Hematopoietic multipotent progenitor cell treated with erythropoietin and hydrocortisone succinate and interleukin-3 and kit ligand, for 17 days (in vitro differentiated cells): ENCODE measurements around the gene CPEB4.

ENCODE experiments used
- DNase-seq: peaks from one replicate; pipeline ENCODE4 v3.0.0-alpha.2; 2015; ENCODE audit warnings: low spot score

Gene CPEB4

GRCh38 chr5:173913686-173914321 lies 25.7 kb downstream of the CPEB4 start:
- no peak for DNase-seq

DNA sequence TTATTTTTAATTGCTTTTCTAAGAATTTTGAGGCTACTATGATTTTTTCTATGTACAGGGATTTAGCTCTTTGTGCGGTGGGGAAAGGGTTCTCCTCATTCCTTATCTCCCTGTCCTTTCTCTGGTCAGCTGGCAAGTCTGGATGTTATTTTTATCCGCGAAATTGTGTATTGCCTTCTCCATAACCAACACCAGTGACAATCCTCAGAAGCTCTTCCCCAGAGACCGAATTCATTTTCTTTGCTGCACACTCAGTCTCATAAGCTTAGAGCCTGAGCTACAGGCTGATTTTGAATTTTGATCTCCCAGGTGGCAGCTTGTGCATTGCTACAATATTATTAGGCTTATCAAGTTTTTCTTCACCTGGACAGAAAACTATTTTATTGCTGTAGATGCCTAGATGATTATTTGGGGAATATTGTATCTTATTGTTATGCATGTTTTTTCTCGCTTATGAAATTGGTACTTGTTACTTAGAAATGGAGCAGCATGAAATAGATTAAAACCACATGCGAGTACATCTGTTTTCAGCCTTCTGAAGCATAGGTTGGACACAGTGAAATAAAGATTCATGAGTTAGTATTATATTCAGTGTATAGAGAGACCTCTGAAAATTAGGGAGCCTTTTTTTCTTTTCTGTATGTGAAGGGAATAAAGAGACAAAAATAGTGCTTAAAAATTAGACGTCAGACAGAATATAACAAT lies 27.3 kb downstream of the CPEB4 start:
- DNase-seq, result no peak

- DNase-seq, result peak; percentile 44
Observed at GRCh38 chr5:173916233-173916632, 28.1 kb downstream of the CPEB4 start.

GRCh38 chr5:173917788-173918786 lies 29.9 kb downstream of the CPEB4 start:
- peak; percentile 80 for DNase-seq

DNA sequence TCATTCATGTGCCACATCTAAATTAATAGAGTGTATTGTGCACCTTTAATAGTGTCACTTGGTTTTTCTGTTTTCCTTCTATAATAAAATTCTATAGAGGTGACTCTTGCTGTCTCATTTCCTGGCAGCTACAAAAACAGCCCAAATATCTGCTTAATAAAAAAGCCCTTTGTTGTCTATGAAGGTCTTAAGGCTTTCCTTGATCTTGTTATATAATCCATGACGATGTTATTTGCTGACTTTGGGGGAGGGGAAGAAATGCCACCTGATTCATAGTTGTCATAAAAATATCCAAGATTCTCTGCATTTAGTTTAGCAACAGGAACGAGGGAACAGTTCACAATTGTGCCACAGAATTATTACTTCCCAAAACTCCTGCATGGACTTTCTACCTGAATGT lies 31.3 kb downstream of the CPEB4 start:
- peak; percentile 53 for DNase-seq

DNA sequence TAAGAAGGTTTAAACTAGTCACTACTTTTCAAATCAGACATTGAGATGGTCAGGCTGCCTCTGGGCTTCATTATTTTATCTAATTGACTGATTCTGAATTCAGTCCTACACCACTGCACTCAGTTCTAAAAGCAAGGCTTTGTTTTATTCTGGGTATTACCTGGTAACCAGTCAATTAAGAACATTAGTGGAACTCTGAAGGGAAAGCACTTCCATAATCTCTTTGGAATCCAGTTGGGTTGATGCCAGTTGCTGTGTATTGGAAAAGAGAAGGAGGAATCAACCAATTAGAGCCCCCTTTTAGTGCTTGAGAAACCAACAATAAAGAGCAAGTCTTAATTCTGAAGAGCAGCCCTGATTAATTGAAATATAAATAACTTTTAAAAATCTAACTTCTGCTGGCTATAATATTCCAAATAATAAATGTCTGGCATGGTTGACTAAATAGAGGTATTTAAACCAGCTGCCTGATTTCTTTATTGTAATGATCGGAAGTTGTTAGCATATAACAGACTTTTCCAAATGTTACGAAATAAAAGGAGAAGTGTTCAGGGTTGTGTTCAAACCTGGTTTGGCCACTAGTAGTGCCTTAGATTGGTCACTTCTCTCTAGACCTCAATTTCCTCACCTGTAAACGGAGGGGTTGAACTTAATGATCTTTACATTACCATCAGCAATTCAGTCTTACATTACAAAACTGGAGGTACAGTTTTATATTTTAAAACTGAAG lies 32.0 kb downstream of the CPEB4 start:
- peak; percentile 57 for DNase-seq

GRCh38 chr5:173920866-173921555 lies 32.9 kb downstream of the CPEB4 start:
- DNase-seq, result no peak

DNA sequence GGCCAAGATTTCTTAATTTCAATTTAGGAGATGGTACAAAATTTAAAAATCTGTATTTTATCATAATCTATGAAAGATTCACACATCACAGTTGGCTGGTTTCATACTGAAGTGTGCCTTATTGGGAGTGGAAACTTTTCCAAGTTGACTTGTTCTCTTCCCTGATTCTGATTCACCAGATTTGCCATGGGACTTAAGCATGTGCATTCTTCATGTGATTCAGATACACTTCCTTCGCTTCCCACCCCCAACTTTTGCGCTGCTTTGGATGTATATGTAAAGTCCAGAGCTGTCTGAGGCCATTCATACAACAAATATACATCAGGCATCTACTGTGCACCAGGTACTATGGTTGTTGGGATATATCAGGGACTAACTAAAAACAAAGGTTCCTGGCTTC lies 34.4 kb downstream of the CPEB4 start:
- DNase-seq, result no peak

- peak; percentile 60 for DNase-seq
Observed at GRCh38 chr5:173923218-173924095, 35.3 kb downstream of the CPEB4 start.

DNA sequence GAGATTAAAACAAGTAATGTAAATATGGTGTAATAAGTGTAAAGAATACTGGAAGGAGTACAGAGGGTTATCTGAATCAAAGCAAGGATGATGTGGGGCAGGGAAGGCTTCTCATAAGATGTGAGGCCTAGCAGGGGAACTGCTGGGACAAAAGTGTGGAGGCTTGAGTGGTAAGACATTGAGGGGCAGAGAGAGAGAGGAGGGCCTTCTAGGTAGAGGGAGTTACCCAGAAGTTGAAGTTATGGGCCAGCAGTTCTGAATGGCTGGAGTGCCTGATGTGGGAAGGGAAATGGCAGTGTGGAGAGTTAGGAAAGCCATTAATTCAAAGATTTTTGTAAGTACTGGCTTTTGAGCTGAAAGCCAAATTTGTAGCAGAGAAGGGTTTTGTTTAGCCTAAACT lies 36.8 kb downstream of the CPEB4 start:
- DNase-seq, result peak; percentile 49

DNA sequence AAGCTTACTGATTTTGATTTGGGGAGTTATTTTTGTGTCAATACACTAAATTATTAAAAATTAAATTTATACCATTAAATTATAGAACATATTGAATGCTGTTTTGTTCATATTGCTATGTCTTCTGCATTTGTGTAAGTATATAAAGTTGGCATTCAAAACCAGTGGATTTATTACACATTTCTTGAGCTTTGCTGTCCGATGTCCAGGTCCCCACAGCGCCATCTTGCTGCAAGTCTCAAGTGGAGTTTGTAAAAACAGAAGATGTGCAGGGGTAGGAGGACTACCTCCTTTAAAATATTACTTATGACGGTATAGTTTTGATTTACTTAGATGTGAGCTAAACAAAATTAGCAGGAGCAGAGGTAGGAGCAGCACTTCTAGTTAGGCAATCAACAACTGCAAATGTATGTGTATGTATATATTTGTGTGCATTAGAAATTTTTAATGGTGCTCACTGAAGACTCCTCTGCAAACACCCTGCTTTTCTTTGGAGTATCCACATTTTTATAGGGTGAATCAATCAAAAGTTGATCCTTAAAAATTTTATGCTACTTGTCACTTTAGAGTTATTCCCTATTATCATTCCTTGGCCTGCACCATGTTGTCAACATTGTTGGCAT lies 37.4 kb downstream of the CPEB4 start:
- peak; percentile 83 for DNase-seq

DNA sequence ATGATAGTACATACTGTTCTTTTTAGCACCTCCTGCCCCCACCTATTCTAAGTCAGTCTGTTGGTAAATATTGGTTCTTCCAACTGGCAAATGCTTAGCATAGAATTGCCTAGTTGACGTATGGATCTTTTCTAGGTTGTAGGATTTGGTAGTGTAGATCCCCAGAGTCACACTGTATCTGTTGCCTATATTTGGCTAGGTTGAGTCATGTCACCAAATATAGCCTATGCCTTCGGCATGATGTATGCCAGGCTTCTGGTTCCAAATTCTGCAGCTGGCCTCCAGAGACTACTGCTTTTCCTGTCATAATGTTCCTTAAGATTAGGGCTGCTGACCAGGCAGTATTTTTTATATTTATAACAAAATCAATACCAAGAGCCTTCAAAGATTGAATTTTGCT lies 38.2 kb downstream of the CPEB4 start:
- DNase-seq, result no peak

DNA sequence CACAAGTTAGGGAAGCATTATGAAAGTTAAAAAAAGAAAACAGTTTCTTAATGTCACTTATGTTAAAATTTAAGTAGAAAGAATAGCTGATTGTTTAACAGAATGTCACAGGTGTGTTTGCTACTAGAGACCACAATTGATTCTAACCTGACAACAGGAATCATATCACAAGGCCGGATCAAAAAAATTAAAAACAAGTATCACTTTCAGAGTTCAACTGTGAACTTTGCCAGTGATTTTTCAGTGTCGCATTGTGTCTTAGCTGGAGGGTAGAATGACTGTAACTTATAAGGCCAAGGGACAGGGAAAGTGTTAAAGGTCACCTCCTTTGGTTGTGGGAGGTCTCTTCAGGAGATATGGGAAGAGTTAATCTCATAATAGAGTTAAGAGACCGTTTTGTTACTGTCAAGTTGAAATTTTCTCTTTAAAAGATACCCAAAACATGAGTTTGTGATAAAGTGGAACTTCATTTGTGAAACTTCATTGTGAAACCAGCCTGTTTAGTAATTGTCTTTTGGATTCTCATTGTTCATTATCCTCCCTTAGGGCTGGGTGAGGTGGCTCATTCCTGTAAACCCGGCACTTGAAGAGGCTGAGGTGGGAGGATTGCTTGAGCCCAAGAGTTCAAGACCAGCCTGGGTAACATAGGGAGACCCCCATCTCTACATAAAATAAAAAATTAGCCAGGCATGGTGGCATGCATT lies 40.9 kb downstream of the CPEB4 start:
- DNase-seq, result no peak

- DNase-seq, result no peak
Observed at GRCh38 chr5:173932695-173933139, 44.6 kb downstream of the CPEB4 start.

- no peak for DNase-seq
Observed at GRCh38 chr5:173933901-173934300, 45.8 kb downstream of the CPEB4 start.

GRCh38 chr5:173935396-173935795 lies 47.2 kb downstream of the CPEB4 start:
- no peak for DNase-seq

DNA sequence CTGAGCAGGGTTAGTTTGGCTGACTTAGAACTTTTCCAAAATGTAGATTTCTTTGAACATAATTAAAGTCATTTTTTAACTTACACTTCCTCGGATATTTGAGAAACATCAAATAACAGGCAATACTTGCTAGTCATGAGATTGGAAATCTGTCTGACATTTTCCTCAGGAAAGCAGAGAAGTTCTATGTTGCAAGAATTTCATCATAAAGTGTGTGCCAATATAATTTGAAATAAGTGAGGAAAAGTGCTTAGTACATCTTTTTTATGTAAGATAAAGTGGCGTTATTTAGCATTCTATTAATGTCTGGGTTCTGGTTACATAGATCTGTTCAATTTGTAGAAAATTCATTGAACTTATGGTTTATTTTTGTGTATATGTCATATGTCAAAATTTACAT lies 52.1 kb downstream of the CPEB4 start:
- no peak for DNase-seq

DNA sequence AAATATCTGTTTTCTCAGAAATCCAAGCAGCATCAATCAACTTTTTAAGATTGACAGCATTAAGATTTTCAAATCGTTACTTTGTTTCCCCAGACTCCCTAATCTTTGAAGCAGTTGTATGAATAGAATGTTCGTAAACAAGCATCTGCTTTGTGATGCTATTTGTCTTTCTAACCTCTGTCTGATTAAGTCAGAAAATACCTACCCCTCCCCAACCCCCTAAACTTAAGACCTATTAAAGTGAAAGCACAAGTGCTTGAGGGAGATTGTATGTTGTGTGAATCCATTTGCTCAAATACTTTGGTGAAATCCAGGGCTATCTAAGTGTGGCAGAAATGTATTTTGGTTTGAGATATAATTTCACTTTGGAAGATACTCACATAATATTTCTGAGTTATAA lies 53.0 kb downstream of the CPEB4 start:
- DNase-seq, result no peak

DNA sequence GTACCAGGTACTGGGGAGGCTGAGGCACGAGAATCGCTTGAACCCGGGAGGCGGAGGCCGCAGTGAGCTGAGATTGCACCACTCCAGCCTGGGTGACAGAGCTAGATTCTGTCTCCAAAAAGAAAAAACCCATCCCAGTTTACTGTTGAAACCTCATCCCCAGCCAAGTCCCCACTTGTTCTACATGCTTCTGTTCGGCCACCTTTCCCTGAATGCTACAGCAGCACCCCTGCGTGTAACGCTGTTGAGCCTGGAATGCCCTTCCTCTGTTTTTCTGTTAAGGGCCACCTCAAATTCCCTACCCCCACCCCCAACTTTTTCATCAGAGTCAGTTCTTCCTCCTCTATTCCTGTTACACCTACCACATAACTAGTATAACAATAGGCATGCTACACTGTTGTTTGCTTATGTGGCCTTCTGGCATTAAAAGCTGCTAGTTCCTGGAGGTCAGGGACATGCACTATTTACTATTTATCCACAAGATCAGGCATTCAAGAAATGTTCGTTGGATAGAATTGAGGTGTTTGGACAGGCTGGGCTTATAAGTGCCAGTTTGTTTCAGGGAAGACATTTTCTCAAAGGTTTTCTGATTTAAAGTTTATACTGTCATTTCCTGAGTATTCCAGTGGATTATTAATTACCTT lies 53.7 kb downstream of the CPEB4 start:
- DNase-seq, result no peak
